Skeletal muscle tissue (tissue), 4 donors: ENCODE data around the gene NBPF6. TPM values are rescaled to one million over a fixed set of nuclear protein-coding genes. Genes with fewer than 3 reads are reported as not detected.
"Not testable (repeated sequence)": the region's sequence is repeated elsewhere in the genome, so short reads cannot be mapped to it uniquely, and the experiment has no call there.

ENCODE experiments used
- H3K27ac ChIP-seq: one replicate; pipeline ENCODE4 v1.7.0; 2013; ENCODE audit warnings: mild to moderate bottlenecking, low read depth, low read length, inconsistent platforms
- H3K27me3 ChIP-seq, 3 donors: one replicate each; pipeline ENCODE4 v1.7.0; 2013; ENCODE audit warnings: low read length in 3 of 3; ENCODE audit not compliant: control insufficient read depth in 3 of 3, insufficient read depth in 3 of 3
- H3K36me3 ChIP-seq, 3 donors: one replicate each; pipeline ENCODE4 v1.7.0; 2013; ENCODE audit warnings: low read length in 3 of 3; ENCODE audit not compliant: control insufficient read depth in 3 of 3, insufficient read depth in 3 of 3
- H3K4me1 ChIP-seq, 3 donors: one replicate each; pipeline ENCODE4 v1.7.0; 2013; ENCODE audit warnings: low read length in 3 of 3, mild to moderate bottlenecking in 3 of 3; ENCODE audit not compliant: control insufficient read depth in 3 of 3, insufficient read depth in 3 of 3
- H3K4me3 ChIP-seq, 3 donors: one replicate each; pipeline ENCODE4 v1.7.0; 2013; ENCODE audit warnings: low read length in 3 of 3
- H3K9ac ChIP-seq, 3 donors: one replicate each; pipeline ENCODE4 v1.7.0; 2013; ENCODE audit warnings: low read length in 3 of 3, mild to moderate bottlenecking in 3 of 3, moderate library complexity in 2 of 3, low read depth in 1 of 3
- H3K9me3 ChIP-seq, 3 donors: one replicate each; pipeline ENCODE4 v1.7.0; 2013; ENCODE audit warnings: low read length in 3 of 3; ENCODE audit not compliant: control insufficient read depth in 3 of 3
- total RNA-seq: library from RNA; depleted of rRNA; stranded (reverse); fragments of >200 nt; gene quantifications from one replicate; pipeline ENCODE4 v1.2.3, GENCODE V29; 2014
- donor health status: Osteomylitis.

The NBPF6 gene
- total RNA-seq, result not detected

- not testable (repeated sequence) for H3K36me3 ChIP-seq, H3K4me1 ChIP-seq, H3K9ac ChIP-seq, H3K27ac ChIP-seq, H3K9me3 ChIP-seq, H3K4me3 ChIP-seq, H3K27me3 ChIP-seq
Measured at GRCh38 chr1:108450043-108450442, at the start of gene NBPF6. Gene NBPF6 (plus strand): TSS chr1:108450343. CDS start chr1:108450602, 259 bp downstream.

GRCh38 chr1:108411098-108411833 lies 38.9 kb upstream of the NBPF6 start:
- H3K4me3 ChIP-seq, H3K4me1 ChIP-seq: not testable (repeated sequence)

GRCh38 chr1:108420129-108420528 lies 30.0 kb upstream of the NBPF6 start:
- not testable (repeated sequence) for H3K9me3 ChIP-seq, H3K27me3 ChIP-seq, H3K27ac ChIP-seq, H3K4me1 ChIP-seq, H3K4me3 ChIP-seq, H3K36me3 ChIP-seq, H3K9ac ChIP-seq

More at GRCh38 chr1:108411098-108411833, 38.9 kb upstream of the NBPF6 start:
- H3K27me3 ChIP-seq, H3K9me3 ChIP-seq, H3K27ac ChIP-seq, H3K36me3 ChIP-seq, H3K9ac ChIP-seq: not testable (repeated sequence)

- H3K4me1 ChIP-seq, H3K9ac ChIP-seq, H3K36me3 ChIP-seq, H3K9me3 ChIP-seq, H3K27me3 ChIP-seq, H3K27ac ChIP-seq, H3K4me3 ChIP-seq: not testable (repeated sequence)
Measured at GRCh38 chr1:108421061-108421916, 28.9 kb upstream of the NBPF6 start.

GRCh38 chr1:108426877-108427276 lies 23.3 kb upstream of the NBPF6 start:
- H3K4me3 ChIP-seq, H3K27ac ChIP-seq, H3K4me1 ChIP-seq, H3K9ac ChIP-seq, H3K36me3 ChIP-seq, H3K9me3 ChIP-seq, H3K27me3 ChIP-seq: not testable (repeated sequence)

GRCh38 chr1:108432002-108432401 lies 18.1 kb upstream of the NBPF6 start:
- H3K27ac ChIP-seq, H3K36me3 ChIP-seq, H3K9me3 ChIP-seq, H3K27me3 ChIP-seq, H3K4me1 ChIP-seq, H3K9ac ChIP-seq, H3K4me3 ChIP-seq: not testable (repeated sequence)

- not testable (repeated sequence) for H3K4me3 ChIP-seq, H3K36me3 ChIP-seq, H3K27me3 ChIP-seq, H3K9me3 ChIP-seq, H3K4me1 ChIP-seq, H3K9ac ChIP-seq, H3K27ac ChIP-seq
Measured at GRCh38 chr1:108433404-108433803, 16.7 kb upstream of the NBPF6 start.

- H3K4me1 ChIP-seq, H3K36me3 ChIP-seq, H3K9me3 ChIP-seq, H3K9ac ChIP-seq, H3K4me3 ChIP-seq, H3K27me3 ChIP-seq, H3K27ac ChIP-seq: not testable (repeated sequence)
Measured at GRCh38 chr1:108438536-108438935, 11.6 kb upstream of the NBPF6 start.

GRCh38 chr1:108454521-108454920 lies 4.4 kb downstream of the NBPF6 start:
- H3K36me3 ChIP-seq, H3K27ac ChIP-seq, H3K9ac ChIP-seq, H3K27me3 ChIP-seq, H3K9me3 ChIP-seq, H3K4me1 ChIP-seq, H3K4me3 ChIP-seq: not testable (repeated sequence)

- not testable (repeated sequence) for H3K9me3 ChIP-seq, H3K27me3 ChIP-seq, H3K4me1 ChIP-seq, H3K4me3 ChIP-seq, H3K27ac ChIP-seq, H3K9ac ChIP-seq, H3K36me3 ChIP-seq
Measured at GRCh38 chr1:108458661-108459060, 8.5 kb downstream of the NBPF6 start.
